ENCODE results near the gene DNMT3B.
"Not testable (repeated sequence)": the region's sequence is repeated elsewhere in the genome, so short reads cannot be mapped to it uniquely, and the experiment has no call there.

The DNMT3B gene

DNA sequence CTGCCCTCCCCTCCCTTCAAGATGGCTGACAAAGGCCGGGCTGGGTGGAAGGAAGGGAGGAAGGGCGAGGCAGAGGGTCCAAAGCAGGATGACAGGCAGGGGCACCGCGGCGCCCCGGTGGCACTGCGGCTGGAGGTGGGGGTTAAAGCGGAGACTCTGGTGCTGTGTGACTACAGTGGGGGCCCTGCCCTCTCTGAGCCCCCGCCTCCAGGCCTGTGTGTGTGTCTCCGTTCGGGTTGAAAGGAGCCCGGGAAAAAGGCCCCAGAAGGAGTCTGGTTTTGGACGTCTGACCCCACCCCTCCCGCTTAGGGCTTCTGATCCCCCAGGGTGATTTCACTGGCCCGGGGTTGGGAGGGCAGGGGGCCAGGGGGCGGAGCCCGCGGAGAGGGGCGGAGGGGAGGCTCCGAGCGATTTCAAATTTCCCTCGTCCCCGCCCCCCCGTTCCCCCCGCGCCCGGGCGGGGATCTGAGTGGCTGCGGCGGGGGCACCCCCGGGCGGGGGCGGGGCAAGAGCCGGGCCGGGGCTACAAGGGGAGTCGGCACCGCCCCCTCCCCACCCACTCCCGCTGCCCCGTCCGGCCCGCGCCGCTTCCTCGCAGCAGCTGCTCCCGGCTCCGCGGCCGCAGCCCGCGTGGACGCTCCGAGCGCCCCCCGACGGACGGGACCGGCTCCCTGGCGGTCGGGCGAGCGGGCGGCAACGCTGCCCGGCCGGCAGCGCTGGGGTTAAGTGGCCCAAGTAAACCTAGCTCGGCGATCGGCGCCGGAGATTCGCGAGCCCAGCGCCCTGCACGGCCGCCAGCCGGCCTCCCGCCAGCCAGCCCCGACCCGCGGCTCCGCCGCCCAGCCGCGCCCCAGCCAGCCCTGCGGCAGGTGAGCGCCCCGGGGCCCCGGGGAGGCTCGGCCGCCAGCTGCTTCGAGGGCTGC lies at the start of gene DNMT3B:
TSS of gene DNMT3B (plus strand) at position 555 of the 923 bp plus-strand sequence. CDS start 17,939 bp downstream, outside the sequence.
- peak; percentile 74 for DNase-seq

DNA sequence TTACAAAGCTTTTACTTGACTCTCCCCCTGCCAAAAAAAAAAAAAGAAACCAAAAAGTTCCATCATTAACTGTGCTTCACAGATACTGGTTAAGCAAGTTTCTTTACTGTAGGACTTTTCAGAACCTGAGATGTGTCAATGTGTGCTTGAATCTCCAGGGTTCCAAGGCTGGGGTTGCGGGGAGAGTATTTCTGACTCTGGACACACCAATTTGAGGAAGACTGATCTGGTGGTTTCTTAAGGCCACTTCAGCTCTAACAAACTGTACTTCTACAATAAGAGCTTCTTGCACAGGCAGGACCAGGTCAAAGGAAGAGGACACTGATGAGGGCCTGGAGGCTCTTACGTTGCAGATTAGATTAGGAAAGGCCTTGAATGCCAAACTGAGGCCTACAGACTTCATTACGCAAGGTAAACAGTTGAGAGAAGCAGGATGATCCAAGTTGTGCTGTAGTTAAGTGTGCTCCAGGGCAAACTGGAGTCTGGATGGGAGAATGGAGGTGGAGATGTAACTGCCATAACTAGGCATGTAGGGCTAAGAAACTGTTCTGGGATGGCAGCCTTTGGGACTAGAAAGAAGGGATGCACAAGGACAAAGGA lies 43.3 kb upstream of the DNMT3B start:
- DNase-seq = no peak

DNA sequence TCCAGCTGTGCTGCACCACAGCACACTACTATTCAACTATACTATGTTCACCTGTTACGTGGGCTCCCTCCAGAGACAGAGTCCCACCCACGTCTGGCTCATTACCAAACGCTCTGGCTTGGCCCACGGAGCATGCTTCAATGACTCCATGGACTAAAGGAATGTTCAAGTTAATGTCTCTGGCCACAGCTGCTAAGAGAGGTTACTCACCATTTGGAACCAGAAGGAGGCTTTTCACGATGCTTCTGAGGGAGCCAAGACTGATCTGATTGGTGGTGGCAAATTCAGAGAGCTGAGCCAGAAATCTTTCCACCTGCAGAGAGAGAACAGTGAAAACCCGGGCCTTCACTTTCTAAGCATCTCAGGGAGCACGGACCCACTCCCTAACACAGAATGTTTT lies 34.5 kb upstream of the DNMT3B start:
- no peak for DNase-seq

DNA sequence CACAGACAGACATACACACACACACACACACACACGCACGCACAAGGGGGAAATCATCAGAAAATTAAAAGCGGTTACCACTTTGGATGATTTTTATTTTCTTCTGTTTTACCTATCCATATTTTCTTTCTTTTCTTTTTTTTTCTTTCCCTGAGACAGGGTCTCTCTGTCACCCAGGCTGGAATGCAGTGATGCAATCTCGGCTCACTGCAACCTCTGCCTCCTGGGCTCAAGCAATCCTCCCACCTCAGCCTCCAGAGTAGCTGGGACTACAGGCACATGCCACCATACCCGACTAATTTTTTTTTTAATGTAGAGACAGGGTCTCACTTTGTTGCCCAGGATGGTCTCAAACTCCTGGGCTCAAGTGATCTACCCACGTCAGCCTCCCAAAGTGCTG lies 33.8 kb upstream of the DNMT3B start:
- DNase-seq = not testable (repeated sequence)

DNA sequence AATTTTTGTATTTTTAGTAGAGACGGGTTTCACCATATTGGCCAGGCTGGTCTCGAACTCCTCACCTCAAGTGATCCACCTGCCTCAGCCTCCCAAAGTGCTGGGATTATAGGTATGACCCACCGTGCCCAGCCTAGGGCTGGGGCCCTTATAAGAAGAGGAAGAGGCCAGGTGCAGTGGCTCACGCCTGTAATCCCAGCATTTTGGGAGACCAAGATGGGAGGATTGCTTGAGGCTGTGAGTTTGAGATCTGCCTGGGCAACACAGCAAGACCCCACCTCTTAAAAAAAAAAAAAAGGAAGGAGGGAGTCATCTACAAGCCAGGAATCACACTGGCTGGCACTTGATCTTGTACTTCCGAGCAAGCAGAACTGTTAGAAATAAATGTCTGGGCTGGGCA lies 32.9 kb upstream of the DNMT3B start:
- DNase-seq = not testable (repeated sequence)

DNA sequence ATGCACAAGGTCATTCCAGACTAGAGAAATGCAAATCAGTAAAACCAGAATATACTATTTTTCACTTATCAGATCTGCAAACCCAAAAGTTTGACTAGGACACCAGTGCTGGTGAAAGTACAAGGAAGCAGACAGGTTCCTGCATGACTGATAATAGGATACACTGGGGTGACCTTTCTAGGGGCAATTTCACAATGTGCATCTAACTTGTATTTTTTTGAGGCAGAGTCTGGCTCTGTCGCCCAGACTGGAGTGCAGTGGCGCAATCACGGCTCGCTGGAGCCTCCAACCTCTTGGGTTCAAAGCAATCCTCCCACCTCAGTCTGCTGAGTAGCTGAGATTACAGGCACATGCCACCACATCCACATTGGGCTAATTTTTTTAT lies 30.3 kb upstream of the DNMT3B start:
- DNase-seq = no peak

DNA sequence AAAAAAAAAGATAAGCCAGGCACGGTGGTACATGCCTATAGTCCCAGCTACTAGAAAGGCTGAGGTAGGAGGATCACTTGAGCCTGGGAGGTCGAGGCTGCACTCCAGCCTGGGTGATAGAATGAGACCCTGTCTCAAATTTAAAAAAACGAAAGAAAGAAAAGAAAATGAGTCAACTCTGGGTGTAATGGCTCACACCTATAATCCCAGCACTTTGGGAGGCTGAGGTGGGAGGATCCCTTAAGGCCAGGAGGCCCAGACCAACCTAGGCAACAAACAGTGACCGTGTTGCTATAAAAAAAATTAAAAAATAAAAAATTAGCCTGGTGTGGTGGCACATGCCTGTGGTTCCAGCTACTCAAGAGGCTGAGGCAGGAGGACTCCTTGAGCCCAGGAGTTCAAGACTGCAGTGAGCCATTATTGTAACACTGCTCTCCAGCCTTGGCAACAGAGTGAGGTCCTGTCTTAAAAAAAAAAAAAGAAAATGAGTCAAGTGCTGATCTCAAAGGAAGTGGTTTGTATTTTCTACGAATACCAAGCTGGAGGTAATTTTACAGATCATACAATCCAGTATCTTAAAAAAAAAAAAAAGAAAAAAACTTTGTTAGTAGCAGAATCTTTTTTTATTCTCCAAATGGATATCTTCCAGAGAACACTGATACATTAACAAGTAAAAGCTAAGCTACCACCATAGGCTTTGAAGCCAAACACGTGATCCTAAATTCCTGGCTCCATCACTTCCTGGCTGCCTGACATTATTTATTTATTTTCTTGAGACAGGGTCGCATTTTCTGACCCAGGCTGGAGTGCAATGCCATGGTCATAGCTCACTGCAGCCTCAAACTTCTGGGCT lies 24.6 kb upstream of the DNMT3B start:
- DNase-seq = peak; percentile 28

DNA sequence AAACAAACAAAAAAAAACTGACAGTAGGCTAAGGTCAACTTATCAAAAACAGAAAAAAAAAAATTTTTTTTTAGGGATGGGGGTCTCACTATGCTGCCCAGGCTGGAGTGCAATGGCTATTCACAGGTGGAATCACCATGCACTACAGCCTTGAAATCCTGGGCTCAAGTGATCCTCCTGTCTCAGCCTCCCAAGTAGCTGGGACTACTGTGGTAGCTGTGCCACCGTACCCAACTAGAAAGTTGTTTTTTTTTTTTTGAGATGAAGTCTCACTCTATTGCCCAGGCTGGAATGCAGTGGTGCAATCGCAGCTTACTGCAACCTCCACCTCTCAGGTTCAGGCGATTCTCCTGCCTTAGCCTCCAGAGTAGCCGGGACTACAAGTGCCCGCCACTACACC lies 21.0 kb upstream of the DNMT3B start:
- no peak for DNase-seq

DNA sequence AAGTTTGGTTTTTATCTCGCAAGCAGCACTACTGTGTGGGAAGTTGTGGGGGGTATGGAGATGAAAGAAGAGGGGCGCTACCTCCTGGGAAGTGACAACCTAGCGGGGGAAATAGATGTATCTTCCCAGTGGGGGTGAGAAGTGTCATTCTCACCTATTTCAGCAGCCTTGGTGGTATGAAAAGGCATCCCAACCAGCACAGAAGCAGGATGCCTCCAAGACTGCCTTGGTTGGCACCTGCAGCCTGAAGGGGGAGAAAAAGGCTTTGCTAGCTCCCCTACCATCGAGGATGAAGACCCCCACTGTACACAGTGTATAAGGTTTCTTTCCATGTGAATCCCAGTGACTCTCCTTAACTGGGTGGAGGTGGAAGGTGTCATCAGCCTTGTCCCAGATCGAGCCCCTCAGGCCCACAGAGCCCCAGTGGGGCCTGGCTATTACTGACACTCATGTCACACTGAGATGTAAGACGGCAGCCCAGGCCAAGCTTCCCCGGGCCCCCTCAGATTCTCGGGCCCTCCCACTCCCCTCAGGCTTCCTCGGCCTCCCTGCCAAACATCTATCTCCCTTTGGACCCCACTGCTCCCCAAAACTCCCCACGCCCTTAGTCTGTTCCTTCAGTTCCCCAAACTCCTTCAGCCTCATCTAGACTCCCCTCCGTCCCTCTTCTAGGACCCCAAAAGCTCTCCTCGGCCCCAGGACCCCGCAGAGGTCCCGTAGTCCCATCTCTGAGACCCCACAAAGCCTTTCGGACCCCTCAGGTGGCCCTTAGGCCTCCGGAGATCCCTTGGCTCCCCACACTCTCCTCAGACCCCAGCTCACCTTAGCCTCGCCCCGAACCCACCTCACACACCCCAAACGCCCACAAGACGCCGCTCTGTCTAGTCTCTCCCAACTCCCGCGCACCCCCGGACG lies 19.6 kb upstream of the DNMT3B start:
- peak; percentile 17 for DNase-seq

DNA sequence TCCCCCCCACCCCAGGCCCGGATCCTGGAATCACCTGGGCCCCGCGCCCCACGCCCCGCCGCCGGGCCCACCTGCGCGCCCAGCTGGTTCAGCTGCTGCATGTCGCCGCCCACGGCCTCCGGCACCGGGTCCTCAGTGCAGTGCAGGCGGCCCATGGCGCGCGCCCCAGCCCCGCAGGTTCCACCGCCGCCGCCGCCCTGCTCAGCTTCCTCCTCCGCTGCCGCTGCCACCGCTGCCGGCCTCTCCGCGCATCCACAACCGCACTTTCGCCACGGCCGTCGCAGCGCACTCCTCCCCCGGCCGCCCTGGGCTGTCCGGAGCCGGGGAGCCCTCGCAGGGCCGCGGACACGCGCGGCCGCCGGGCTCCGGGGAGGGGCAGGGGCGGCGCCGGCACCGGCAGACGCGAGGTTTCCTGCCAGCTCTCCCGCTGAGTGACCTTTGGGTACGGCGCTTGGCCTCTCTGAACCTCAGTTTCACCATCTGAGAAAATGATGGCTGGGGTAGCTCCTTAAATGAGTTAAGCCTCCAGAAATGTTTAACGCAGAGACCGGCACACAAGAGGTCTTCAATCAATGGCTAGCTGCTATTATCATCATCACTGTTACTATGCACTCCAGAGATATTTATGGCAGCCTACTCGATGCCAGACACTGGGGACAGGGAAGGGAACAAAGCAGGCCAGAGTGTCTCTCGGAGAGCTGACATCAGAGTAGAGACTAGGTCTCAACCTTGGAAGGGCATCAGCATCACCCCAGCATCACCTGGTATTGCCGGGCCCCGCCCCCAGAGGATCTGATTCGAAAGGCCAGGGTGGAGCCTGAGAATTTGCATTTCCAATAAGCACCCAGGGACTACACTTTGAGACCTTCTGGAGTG lies 18.7 kb upstream of the DNMT3B start, which contains the start of gene COMMD7:
TSS of gene COMMD7 (minus strand) at position 231 of the 876 bp plus-strand sequence. CDS start at position 155, 76 bp downstream.
- peak; percentile 72 for DNase-seq

DNA sequence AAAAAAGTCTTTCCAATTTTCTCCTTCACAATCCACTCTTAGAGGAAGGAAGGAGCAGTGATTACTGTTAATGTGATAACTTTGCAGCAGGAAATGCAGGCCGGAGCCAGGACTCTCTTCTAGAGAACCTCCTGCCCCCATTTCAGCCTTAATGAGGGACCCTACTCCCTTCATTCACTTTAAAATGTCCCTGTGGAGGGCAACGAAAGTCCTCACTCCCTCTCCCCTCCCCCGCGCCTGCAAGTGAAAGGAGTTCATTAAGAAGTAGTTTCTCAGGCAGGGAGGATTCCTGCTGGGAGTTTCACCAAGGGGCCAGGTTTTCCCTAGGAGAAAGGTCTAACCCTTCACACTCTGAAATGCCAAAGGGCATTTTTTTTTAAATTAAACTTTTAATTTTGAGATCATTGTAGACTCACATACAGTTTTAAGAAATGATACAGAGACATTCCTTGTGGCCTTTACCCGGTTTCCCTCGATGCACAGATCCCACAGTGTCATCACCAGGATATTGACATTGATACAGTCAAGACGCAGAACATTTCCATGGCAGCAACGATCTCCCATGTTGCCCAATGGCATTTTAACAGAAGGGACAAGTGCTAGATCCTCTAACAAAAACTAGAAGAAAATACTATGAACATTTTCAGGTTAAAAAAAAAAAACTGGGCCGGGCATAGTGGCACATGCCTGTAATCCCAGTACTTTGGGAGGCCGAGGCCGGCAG lies 12.1 kb upstream of the DNMT3B start:
- DNase-seq = no peak

DNA sequence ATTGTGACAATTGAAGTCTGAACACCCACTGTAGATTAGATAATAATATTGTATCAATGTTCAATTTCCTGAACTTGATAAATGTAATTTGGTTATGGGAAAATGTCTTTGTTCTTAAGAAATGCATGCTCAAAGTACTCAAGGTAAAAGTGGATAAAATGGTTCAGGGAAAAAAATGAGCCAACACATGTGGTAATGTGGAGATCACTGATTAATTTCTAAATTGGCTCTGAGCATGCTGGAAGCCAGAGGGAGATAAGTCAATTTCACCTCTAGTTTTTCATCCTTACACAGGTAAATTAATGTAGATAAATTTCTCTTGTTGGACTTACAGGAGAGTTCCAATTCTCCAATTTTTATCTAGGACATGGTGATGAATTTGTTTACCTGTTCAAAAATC lies 10.9 kb upstream of the DNMT3B start:
- DNase-seq = no peak

DNA sequence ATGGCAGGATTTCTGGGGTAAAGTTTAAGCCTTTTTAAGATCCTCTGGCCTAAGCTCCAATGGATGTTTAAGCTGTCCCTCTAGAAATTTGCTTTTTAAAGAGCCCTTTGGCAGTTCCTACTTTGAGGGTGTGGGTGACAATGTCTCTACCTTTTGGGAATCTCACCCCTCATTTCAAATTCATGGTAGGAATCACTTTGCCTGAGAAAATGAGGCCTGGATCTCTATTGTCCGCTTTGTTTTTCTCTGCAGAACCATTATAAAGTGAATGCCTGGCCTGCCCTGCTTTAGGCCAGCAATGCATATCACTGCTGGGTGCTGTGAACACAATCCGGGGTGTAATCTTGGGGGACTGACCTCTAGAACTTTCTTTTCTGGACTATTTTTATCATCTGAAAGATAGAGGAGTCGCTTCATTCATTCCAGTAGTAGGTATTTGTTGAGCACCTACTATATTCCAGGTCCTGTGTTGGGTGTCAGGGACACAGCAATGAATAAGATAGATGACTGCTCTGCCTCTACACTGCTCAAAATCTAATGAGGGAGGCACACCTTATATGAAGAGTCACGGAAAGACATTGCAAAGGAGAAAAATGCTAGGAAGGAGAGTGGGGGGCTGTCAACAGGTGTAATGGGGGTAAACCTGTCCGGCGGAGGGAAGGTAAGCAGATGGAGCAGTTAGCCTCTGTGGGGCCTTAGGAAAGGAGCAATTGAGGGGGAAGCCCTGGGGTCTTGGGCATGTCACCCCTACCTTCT lies 10.3 kb upstream of the DNMT3B start:
- DNase-seq = no peak

DNA sequence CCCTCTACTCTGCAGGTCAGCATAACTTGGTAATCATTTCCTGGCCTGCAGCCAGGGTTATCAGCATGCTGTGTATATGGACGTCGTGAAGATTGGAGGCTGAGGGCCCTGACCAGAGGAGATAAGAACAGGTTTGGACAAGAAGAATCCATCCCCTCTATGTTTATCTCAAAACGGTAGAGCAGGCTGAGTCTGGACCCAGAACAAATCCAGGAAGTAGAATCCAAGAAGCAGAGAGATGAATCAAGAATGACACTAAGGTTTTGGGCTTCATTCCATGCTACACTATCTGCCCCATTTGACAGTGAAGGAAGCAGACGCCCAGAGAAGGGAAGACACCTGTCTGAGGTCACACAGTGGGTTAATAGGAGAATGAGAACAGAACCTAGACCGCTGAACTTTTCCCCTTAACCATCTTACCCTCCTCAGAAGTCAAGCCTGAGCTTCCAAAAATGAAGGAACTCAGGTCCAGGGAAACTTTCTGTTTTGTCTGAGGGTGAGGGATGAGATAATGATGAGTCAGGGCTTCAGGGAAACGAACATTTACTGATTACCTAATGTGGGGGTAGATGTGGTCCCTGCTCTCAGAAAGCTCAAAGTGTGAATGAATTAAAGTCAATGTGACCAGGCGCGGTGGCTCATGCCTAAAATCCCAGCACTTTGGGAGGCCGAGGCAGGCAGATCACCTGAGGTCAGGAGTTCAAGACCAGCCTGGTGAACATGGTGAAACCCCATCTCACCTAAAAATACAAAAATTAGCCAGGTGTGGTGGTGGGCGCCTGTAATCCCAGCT lies 9.5 kb upstream of the DNMT3B start:
- DNase-seq = no peak

DNA sequence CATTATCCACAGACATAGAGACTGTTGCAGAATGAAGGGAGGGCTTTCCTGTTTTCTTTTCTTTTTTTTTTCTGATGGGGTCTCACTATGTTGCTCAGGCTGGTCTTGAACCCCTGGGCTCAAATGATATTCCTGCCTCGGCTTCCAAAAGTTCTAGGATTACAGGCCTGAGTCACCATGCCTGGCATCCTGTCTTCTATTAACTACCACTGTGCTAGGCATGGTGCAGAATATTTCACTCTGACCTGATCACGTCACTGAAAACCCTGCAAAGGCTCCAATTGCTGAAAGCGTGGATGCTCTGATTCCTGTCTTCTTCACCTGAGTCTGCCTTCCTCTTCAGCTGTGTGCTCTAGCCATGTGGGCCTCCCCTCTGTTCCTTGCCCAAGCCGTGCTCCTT lies 8.5 kb upstream of the DNMT3B start:
- DNase-seq = no peak

DNA sequence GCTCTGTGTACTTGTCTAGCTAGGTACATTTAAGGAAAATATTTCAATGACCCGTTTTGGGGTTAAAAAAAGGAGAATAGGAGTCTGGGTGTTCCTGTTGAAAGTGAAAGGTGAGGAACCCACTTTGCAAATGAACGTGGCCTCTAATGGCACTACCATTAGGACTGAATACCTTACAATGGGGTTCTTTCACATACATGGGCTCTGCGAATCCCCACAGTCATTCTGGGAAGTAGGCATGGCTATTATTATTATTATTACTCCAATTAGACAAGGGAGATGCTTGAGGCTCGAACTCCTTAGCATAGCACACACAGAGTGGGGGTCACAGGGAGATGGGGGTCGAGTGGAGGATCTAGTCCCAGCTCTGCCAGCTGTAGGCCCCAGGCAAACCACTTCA lies 6.0 kb upstream of the DNMT3B start:
- DNase-seq = no peak

DNA sequence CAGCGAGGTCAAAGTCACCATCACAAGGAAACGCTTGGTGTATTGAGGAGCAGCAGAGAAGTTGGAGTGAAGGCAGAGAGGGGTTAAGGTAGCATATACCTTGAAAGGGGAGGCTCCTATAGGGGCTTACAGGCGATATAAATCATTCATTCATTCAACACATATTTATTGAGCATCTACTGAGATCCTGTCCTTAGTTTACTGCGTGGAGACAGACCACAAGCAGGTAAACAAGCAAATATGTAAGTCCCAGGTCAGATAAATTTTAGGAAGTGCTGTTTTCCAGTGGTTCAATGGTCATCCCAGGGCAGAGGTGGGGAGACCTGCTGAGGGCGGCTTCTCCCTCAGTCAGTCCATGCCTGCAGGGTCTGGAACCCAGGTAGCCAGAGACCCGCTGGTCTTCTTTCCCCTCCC lies 761 bp upstream of the DNMT3B start:
- DNase-seq = no peak

DNA sequence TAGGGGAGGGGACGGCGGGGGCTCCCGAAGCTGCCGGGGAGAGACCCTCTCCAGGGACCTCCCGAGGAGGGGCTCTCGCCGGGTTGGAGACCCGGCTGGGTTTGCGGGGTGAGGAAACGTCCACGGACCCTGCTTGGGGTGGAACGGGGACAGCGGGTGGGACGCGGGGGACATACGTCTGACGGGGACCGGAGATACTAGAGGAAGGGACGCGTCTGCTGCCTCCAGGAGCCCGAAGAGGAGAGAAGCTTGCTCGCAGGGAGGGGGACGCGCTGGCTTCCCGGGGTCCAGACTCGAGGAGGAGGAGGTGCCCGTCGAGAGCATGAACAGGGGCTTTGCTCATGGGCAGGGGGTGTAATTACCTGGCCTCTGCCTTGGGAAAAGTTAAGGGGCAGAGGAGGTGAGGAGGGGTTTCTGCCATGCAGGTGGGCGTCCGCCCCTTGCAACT lies 593 bp downstream of the DNMT3B start:
- peak; percentile 26 for DNase-seq
